Brain microvascular endothelial cell (primary cell): ENCODE data around the gene CHCHD3.
"Not testable (repeated sequence)": the region's sequence is repeated elsewhere in the genome, so short reads cannot be mapped to it uniquely, and the experiment has no call there.

Source experiments
- DNase-seq: peaks from one replicate; pipeline ENCODE4 v3.0.0-alpha.2; 2020
- H3K27ac ChIP-seq: fragments of 250-450 bp; sonication (Bioruptor Pico); 2 replicates; pipeline ENCODE4 v1.5.1; 2020; ENCODE audit warnings: mild to moderate bottlenecking, moderate library complexity
- H3K27me3 ChIP-seq: fragments of 250-450 bp; sonication (Bioruptor Pico); replicated peaks from 2 replicates; pipeline ENCODE4 v1.5.1; 2020; ENCODE audit warnings: mild to moderate bottlenecking
- H3K36me3 ChIP-seq: fragments of 250-450 bp; sonication (Bioruptor Pico); replicated peaks from 2 replicates; pipeline ENCODE4 v1.5.1; 2020; ENCODE audit warnings: mild to moderate bottlenecking
- H3K4me3 ChIP-seq: 2 replicates; pipeline ENCODE4 v1.5.1; 2011; ENCODE audit warnings: low read depth, mild to moderate bottlenecking, control low read depth, low read length, moderate library complexity
- CTCF ChIP-seq: IDR thresholded peaks from 2 replicates; pipeline ENCODE4 v1.5.1; 2011; ENCODE audit warnings: low read depth, mild to moderate bottlenecking, moderate library complexity, low read length, control low read depth, inconsistent platforms; ENCODE audit errors: missing control alignments
- in situ Hi-C: cut with HindIII; loops from 2 replicates; pipeline ENCODE4 v1.10.0; 2017; ENCODE audit warnings: low sequenced_read_pairs, low pct_ligation_motif_present

Gene CHCHD3

GRCh38 chr7:132977234-132977633, 104.7 kb downstream of the CHCHD3 start:
- peaks cover 5% of the 10 kb centered on the region for H3K36me3 ChIP-seq
- DNase-seq = no peak
- no peaks in the 10 kb centered on the region for H3K27me3 ChIP-seq
- no peak overlapping the region for H3K4me3 ChIP-seq
- in situ Hi-C loops = no loop called here
- no peak for TF ChIP-seq CTCF
- H3K27ac ChIP-seq = no peak overlapping the region

GRCh38 chr7:132972745-132973144, 109.1 kb downstream of the CHCHD3 start:
- no peak overlapping the region for H3K4me3 ChIP-seq
- H3K27ac ChIP-seq = no peak overlapping the region
- TF ChIP-seq CTCF = no peak
- in situ Hi-C loops = no loop called here
- peaks cover 5% of the 10 kb centered on the region for H3K36me3 ChIP-seq
- no peak for DNase-seq
- no peaks in the 10 kb centered on the region for H3K27me3 ChIP-seq

GRCh38 chr7:132970257-132970656, 111.6 kb downstream of the CHCHD3 start:
- in situ Hi-C loops = no loop called here

GRCh38 chr7:132969520-132969919, 112.4 kb downstream of the CHCHD3 start:
- Histone ChIP-seq H3K27me3 (no peaks in the 10 kb centered on the region), H3K36me3 (peaks cover 5% of the 10 kb centered on the region), H3K27ac (no peak overlapping the region), H3K4me3 (no peak overlapping the region)
- no peak for TF ChIP-seq CTCF
- no peak for DNase-seq
- in situ Hi-C loops = no loop called here

More at GRCh38 chr7:132970257-132970656, 111.6 kb downstream of the CHCHD3 start:
- TF ChIP-seq CTCF = no peak
- Histone ChIP-seq H3K27ac (no peak overlapping the region), H3K36me3 (peaks cover 5% of the 10 kb centered on the region), H3K4me3 (no peak overlapping the region), H3K27me3 (no peaks in the 10 kb centered on the region)
- no peak for DNase-seq

GRCh38 chr7:132967470-132967848, 114.4 kb downstream of the CHCHD3 start:
- H3K4me3 ChIP-seq, H3K36me3 ChIP-seq, DNase-seq, in situ Hi-C loops, H3K27me3 ChIP-seq, H3K27ac ChIP-seq: not testable (repeated sequence)

GRCh38 chr7:132966754-132967469, 115.0 kb downstream of the CHCHD3 start:
- no peak for DNase-seq
- Histone ChIP-seq H3K27me3 (no peaks in the 10 kb centered on the region), H3K27ac (no peak overlapping the region), H3K4me3 (no peak overlapping the region), H3K36me3 (no peaks in the 10 kb centered on the region)
- no peak for TF ChIP-seq CTCF
- in situ Hi-C loops = no loop called here
